ENCODE results near the gene RRP9.

- TF ChIP-seq, protein P1, sequence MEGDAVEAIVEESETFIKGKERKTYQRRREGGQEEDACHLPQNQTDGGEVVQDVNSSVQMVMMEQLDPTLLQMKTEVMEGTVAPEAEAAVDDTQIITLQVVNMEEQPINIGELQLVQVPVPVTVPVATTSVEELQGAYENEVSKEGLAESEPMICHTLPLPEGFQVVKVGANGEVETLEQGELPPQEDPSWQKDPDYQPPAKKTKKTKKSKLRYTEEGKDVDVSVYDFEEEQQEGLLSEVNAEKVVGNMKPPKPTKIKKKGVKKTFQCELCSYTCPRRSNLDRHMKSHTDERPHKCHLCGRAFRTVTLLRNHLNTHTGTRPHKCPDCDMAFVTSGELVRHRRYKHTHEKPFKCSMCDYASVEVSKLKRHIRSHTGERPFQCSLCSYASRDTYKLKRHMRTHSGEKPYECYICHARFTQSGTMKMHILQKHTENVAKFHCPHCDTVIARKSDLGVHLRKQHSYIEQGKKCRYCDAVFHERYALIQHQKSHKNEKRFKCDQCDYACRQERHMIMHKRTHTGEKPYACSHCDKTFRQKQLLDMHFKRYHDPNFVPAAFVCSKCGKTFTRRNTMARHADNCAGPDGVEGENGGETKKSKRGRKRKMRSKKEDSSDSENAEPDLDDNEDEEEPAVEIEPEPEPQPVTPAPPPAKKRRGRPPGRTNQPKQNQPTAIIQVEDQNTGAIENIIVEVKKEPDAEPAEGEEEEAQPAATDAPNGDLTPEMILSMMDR (IDR thresholded peaks at IDR 0.05; ENCODE audit: low read depth, low read length, poor library complexity, severe bottlenecking) = no peak
- TF ChIP-seq EZH2phosphoT487 (IDR thresholded peaks at IDR 0.05; ENCODE audit: borderline replicate concordance, low read length) = no peak
Measured at GRCh38 chr3:51887620-51888019, 54.1 kb downstream of the RRP9 start.
